ENCODE results near the gene SMAP2. TPM values are rescaled to one million over a fixed set of nuclear protein-coding genes. Genes with fewer than 3 reads are reported as not detected.

Gene SMAP2
- polyA plus RNA-seq, 6 donors from 2014 or later: 480 to 946 (median 649) TPM

DNA sequence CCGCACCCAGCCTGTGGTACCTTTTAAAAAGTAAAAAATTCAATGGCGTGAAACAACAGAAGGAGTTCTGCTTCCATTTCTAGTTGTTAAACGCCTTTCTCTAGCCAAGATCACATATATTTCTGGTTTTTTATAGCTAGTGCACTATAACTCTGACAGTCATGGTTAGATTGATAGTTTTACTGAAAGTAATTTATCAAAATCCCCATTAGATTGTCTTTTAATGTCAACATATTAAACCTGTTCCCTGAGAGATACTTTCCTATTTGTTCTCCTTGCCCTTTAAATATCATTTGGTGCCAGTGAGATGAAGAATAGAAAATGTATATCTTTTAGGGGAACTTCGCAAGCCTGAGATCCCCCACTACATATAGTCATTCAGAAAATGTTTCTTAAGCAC is 7.3 kb downstream of the SMAP2 start:
- Mint-ChIP-seq H3K9me3 (no peaks in the 10 kb centered on the region), H3K27me3 (no peaks in the 10 kb centered on the region), H3K4me1 (peaks cover 56 to 98% (median 80%) of the 10 kb centered on the region in 3 donors), H3K27ac (peak overlapping the region; percentile 82 to 100 (median 98)), H3K36me3 (peaks cover 19 to 25% of the 10 kb centered on the region in 2 donors), H3K4me3 (peak overlapping the region; percentile 74 to 90 (median 86))
- no peak for ATAC-seq (ENCODE audit: low read depth in 2 of 2)
- DNase-seq: no peak

DNA sequence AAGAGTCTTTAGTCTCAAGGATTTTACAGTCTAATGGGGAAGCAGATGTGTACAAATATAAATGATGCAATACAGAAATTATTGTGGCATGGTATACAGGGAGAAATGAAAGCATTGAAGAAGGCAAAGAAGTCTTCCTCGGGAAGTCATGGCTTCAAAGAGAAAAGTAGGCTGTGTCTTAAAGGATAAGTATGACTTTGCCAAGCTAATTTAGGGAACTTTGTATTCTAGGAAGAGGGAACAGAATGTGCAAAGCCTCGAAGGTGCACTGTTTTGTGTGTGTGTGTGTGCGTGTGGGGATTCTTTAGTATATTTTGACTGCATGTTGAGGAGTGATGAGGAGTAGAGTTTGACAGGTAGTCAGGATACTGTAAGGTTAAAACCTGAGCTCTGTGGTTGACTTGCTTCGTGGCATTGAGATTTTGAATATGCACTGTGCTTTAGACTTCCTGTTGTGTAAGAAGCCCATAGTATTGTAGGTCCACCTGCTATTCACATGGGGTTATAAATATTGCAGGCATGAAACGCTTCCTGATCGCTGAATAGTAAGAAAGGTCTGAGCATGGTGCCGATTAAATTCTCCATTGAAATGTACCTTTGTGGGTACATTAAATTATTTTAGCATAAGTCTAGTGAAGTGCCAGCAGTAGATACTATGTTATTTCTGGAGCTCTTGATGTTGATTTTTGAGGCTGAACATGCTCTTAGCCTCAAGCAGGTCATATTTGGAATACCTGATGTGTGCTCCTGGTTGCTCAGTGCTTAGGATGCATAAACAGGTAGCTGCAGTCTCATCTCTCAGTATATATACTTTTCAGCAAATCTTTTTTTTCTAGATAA is 8.0 kb downstream of the SMAP2 start:
- ATAC-seq (ENCODE audit: low read depth in 2 of 2) (peak; percentile 32 to 34), DNase-seq (peak; percentile 61)
- Mint-ChIP-seq H3K36me3 (peaks cover 19 to 25% of the 10 kb centered on the region in 2 donors), H3K9me3 (no peaks in the 10 kb centered on the region), H3K4me1 (peaks cover 57 to 98% (median 82%) of the 10 kb centered on the region in 3 donors), H3K27me3 (no peaks in the 10 kb centered on the region), H3K27ac (peak overlapping the region; percentile 82 to 100 (median 98)), H3K4me3 (peak overlapping the region; percentile 74 to 90 (median 86))

DNA sequence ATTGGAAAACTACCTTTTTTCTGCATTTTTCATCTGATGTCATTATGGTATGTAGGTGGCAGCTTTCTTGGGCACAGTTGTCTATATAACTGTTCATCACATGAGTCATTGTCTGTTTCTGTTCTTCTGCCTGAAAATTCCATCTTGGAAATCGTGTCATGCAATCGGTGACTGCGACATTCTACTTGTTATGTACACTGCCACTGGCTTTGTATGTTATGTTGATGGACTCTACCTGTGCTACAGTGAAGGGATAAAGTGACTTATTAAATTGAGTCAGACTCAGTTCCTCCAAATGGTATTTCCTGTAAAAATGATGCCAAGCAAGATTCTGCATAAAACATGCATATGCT is 8.6 kb downstream of the SMAP2 start:
- H3K9me3 Mint-ChIP-seq: no peaks in the 10 kb centered on the region
- peaks cover 19 to 23% of the 10 kb centered on the region in 2 donors for H3K36me3 Mint-ChIP-seq
- peak overlapping the region; percentile 74 to 90 (median 86) for H3K4me3 Mint-ChIP-seq
- DNase-seq: no peak
- peak overlapping the region; percentile 82 to 100 (median 98) for H3K27ac Mint-ChIP-seq
- H3K4me1 Mint-ChIP-seq: peaks cover 55 to 98% (median 76%) of the 10 kb centered on the region in 3 donors
- no peak for ATAC-seq (ENCODE audit: low read depth in 2 of 2)
- no peaks in the 10 kb centered on the region for H3K27me3 Mint-ChIP-seq

DNA sequence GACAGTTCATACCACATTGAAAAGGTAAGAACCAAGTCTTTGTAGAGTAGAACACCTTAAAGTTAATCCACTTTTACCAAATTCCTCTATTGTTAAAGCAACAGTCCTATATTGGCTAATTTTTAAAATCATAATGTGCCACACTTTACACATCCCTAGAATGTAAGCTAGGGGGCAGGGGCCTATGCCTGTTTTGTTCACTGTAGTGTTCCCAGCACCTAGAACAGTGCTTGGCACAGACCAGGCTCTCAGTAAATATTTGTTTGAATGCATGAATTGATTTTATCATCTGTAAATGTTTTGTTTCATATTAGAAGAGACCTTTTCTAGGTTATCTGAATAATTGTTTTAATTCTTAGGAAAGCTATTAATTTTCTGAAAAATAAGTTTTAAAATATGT is 9.1 kb downstream of the SMAP2 start:
- DNase-seq (no peak), ATAC-seq (ENCODE audit: low read depth in 2 of 2) (no peak)
- Mint-ChIP-seq H3K36me3 (peaks cover 18 to 19% of the 10 kb centered on the region in 2 donors), H3K4me1 (peaks cover 50 to 97% (median 71%) of the 10 kb centered on the region in 3 donors), H3K27ac (peak overlapping the region; percentile 82 to 100 (median 98)), H3K9me3 (no peaks in the 10 kb centered on the region), H3K4me3 (peak overlapping the region; percentile 74 to 90 (median 86)), H3K27me3 (no peaks in the 10 kb centered on the region)

DNA sequence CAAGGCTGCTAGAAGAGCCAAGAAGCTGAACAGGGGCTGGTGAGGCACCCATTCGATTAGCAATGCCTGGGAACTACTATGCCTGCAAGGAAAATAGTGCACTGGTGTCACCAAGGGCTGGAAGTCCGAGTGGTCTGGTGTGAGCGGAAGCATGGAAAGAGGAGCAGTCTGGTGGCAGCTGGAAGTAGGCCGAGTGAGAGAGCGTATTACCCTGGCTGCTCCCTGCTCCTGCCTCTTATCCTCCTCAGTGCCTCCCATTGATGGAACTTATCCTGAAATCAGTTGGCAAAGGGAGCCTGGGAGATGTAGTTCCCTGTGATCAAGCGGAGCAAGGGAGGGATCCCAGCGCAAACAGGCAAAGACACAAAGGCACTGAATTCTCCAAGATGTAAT is 9.6 kb downstream of the SMAP2 start:
- Mint-ChIP-seq H3K27me3 (no peaks in the 10 kb centered on the region), H3K36me3 (peaks cover 17 to 19% of the 10 kb centered on the region in 2 donors), H3K4me1 (peaks cover 50 to 93% (median 68%) of the 10 kb centered on the region in 3 donors), H3K9me3 (no peaks in the 10 kb centered on the region), H3K27ac (peak overlapping the region; percentile 82 to 100 (median 98)), H3K4me3 (peak overlapping the region; percentile 74 to 90 (median 86))
- DNase-seq (no peak), ATAC-seq (ENCODE audit: low read depth in 2 of 2) (no peak)

DNA sequence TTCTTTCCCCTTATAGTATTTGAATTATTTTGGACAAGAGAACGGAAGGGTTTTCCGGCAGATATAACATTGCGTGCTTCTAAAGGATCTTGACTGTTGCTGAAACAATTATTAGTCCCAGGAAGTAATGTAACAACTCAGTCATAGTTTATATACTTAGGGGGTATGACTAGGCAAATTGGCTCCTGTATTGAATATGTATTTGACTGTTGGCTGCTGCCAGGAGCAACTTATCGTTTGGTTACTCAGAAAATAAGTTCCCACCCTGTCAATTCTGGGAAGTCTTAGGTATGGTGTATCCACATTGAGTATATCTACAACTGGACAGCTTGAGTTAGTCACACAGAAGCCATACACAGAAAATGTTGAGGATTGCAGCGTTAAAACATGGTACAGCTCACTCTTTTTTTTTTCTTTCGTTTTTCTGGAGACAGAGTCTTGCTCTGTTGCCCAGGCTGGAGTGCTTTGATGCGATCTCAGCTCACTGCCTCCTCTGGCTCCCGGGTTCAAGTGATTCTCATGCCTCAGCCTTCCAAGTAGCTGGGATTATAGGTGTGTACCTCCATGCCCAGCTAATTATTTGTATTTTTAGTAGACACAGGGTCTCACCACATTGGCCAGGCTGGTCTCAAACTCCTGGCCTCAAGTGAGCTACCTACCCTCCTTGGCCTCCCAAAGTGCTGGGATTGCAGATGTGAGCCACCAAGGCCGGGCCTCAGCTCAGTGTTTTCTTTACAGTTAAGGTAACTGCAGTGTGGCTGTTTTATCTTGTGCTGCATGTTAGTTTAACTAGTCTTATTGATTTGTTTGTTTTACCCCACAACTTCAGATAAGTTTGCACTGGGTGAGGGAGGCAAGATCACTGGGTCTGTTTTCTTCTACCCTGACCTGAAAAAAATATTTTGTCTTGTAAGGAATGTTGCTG is 10.2 kb downstream of the SMAP2 start:
- Mint-ChIP-seq H3K36me3 (peaks cover 16 to 25% of the 10 kb centered on the region in 2 donors), H3K27me3 (no peaks in the 10 kb centered on the region), H3K4me1 (peaks cover 49 to 93% (median 68%) of the 10 kb centered on the region in 3 donors), H3K27ac (peak overlapping the region; percentile 97 to 100 (median 99)), H3K4me3 (peak overlapping the region; percentile 74 to 90 (median 86)), H3K9me3 (peaks cover 0 to 3% (median 0%) of the 10 kb centered on the region in 7 donors)
- ATAC-seq (ENCODE audit: low read depth in 2 of 2): no peak
- DNase-seq: no peak

DNA sequence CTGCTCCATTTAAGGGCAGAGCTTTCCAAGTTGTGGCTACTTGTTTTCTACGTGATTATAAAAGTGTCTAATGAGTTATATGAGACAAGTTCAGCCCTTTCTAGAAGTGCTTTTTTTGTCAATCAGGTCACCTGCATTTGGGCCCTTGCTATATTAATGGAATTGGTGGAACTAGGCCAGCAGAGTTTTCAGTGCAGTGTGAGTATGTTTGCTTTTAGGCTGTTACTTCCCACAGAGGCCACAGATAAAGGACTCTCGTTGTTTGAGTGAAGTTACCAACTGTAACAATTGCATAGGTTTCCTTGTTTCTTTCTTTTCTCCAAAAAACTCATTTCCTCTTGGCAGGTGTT is 10.9 kb downstream of the SMAP2 start:
- H3K9me3 Mint-ChIP-seq: peaks cover 0 to 3% (median 0%) of the 10 kb centered on the region in 7 donors
- H3K27me3 Mint-ChIP-seq: no peaks in the 10 kb centered on the region
- peaks cover 22 to 31% of the 10 kb centered on the region in 2 donors for H3K36me3 Mint-ChIP-seq
- peak overlapping the region; percentile 74 to 90 (median 84) for H3K4me3 Mint-ChIP-seq
- peaks cover 55 to 93% (median 70%) of the 10 kb centered on the region in 3 donors for H3K4me1 Mint-ChIP-seq
- H3K27ac Mint-ChIP-seq: peak overlapping the region; percentile 97 to 100 (median 99)
- ATAC-seq (ENCODE audit: low read depth in 2 of 2): no peak
- no peak for DNase-seq

DNA sequence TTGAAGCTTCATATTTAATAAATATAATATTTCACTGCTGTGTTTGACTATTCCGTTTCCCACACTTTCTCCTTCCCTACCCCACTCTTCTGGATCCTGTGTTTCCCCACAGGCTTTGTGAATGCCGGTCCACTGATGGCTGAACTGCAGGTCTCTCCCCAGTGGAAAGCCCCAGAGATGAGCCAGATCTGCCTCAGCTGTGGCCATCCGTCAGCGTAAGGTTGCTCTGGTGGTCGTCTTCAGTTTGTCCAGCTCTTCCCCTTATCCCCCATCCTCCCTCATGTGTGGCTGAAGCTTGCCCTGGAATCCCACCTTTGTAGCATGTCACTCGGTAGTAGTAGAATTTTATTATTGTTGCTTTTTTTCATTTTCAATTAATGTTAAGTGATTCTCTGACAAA is 11.4 kb downstream of the SMAP2 start:
- H3K9me3 Mint-ChIP-seq: peaks cover 0 to 3% (median 0%) of the 10 kb centered on the region in 7 donors
- peaks cover 58 to 93% (median 75%) of the 10 kb centered on the region in 3 donors for H3K4me1 Mint-ChIP-seq
- ATAC-seq (ENCODE audit: low read depth in 2 of 2) (no peak), DNase-seq (no peak)
- H3K36me3 Mint-ChIP-seq: peaks cover 23 to 32% of the 10 kb centered on the region in 2 donors
- peak overlapping the region; percentile 97 to 100 (median 99) for H3K27ac Mint-ChIP-seq
- peak overlapping the region; percentile 74 to 90 (median 84) for H3K4me3 Mint-ChIP-seq
- H3K27me3 Mint-ChIP-seq: no peaks in the 10 kb centered on the region

DNA sequence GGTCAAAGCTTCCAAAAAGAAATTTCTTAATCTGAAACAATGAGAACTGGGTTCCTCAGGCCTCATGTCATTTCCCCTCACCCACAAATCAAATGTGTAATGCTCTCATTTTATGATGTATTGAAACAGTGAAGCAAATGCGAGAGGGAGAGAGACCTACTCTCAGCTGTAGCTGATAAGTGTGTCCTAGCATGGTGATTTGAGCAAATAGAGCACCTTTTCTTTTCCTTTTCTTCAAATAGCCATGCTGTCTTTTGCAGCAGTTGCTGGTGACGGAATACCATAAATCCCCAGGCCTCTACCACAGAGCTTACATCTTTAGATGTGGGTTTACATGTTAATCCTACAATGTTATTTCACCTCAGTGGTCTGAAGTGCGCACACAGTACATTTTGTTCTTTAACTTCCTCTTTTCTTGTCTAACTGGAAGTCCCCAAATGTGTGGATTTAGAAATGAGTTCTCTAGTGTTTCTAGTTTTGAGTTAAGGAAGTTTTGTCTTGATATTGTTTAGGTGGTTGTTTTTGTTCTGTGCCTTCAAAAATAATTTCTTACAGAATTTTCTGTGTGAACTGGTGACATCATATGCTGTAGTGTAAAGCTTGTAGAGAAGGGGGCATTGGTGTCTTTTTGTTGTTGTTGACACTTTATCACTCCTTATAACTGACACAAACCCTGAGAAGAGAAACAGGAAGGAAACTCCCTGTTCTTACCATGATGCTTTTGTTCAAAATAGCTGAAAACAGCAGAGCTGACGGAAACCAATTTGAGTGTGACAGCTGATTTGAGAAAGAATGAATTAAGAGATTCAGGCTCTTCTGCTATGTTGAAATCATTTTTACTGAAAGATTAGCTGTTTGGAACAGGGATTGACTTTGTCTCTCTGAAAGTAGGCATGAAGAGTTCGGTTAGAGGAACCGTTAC is 12.2 kb downstream of the SMAP2 start:
- Mint-ChIP-seq H3K9me3 (peaks cover 0 to 3% (median 0%) of the 10 kb centered on the region in 7 donors), H3K4me1 (peaks cover 63 to 93% (median 80%) of the 10 kb centered on the region in 3 donors), H3K4me3 (peak overlapping the region; percentile 74 to 91 (median 84)), H3K27ac (peak overlapping the region; percentile 97 to 100 (median 99)), H3K27me3 (no peaks in the 10 kb centered on the region), H3K36me3 (peaks cover 28 to 32% of the 10 kb centered on the region in 2 donors)
- ATAC-seq (ENCODE audit: low read depth in 2 of 2) (peak; percentile 75 to 77), DNase-seq (peak; percentile 91)

DNA sequence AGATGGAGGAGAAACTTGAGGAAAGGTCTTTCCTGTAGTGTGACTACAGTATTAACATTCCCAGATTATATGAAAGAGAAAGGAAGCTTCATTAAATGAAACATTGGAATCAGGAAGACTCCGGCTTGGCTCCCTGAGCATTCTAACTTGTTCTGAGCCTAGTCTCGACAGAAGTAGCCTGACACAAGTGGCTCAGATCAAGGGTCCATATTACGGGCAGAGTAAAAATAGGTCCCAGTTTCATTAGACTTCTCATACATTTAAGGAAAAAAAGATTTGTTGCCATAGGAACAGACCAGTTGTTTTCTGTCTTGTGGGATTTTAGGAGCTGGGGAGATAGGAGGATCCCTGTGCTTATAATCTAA is 12.8 kb downstream of the SMAP2 start:
- ATAC-seq (ENCODE audit: low read depth in 2 of 2) (no peak), DNase-seq (no peak)
- H3K27ac Mint-ChIP-seq: peak overlapping the region; percentile 97 to 100 (median 99)
- no peaks in the 10 kb centered on the region for H3K27me3 Mint-ChIP-seq
- peak overlapping the region; percentile 74 to 91 (median 84) for H3K4me3 Mint-ChIP-seq
- peaks cover 28 to 32% of the 10 kb centered on the region in 2 donors for H3K36me3 Mint-ChIP-seq
- peaks cover 0 to 3% (median 0%) of the 10 kb centered on the region in 7 donors for H3K9me3 Mint-ChIP-seq
- peaks cover 63 to 93% (median 80%) of the 10 kb centered on the region in 3 donors for H3K4me1 Mint-ChIP-seq

DNA sequence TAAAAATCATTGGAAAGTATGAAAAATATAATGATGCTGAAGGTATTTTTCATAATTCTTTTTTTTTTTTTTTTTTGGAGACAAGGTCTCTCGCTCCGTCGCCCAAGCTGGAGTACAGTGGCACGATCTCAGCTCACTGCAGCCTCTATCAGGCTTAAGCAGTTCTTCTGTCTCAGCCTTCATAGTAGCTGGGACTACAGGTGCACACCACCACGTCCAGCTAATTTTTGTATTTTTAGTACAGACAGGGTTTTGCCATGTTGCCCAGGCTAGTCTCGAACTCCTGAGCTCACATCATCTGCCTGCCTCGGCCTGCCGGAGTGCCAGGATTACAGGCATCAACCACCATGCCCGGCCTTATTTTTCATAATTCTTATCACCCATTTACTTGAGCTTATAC is 13.3 kb downstream of the SMAP2 start:
- peaks cover 32% of the 10 kb centered on the region in 2 donors for H3K36me3 Mint-ChIP-seq
- H3K27ac Mint-ChIP-seq: peak overlapping the region; percentile 97 to 100 (median 99)
- DNase-seq (no peak), ATAC-seq (ENCODE audit: low read depth in 2 of 2) (no peak)
- H3K4me3 Mint-ChIP-seq: peak overlapping the region; percentile 63 to 91 (median 78)
- peaks cover 0 to 3% (median 0%) of the 10 kb centered on the region in 7 donors for H3K9me3 Mint-ChIP-seq
- peaks cover 63 to 93% (median 80%) of the 10 kb centered on the region in 3 donors for H3K4me1 Mint-ChIP-seq
- no peaks in the 10 kb centered on the region for H3K27me3 Mint-ChIP-seq
